HTERT RPE-1 (cell line): Measurements from ENCODE around the gene FAM107B.

Experiments
- in situ Hi-C: fragments of 300-500 bp; cut with MboI; formaldehyde crosslinking; loops from 4 replicates; pipeline ENCODE4 v1.14.3; 2020; ENCODE audit warnings: low sequenced_read_pairs

The FAM107B gene

GRCh38 chr10:14476641-14477407 lies 297.9 kb downstream of the FAM107B start:
- in situ Hi-C loops, result no loop called here

- in situ Hi-C loops, result no loop called here
Measured at GRCh38 chr10:14476006-14476405, 298.7 kb downstream of the FAM107B start.

- in situ Hi-C loops, result no loop called here
Measured at GRCh38 chr10:14474656-14475055, 300.0 kb downstream of the FAM107B start.

GRCh38 chr10:14470920-14471319 lies 303.8 kb downstream of the FAM107B start:
- in situ Hi-C loops, result no loop called here

GRCh38 chr10:14468726-14469125 lies 306.0 kb downstream of the FAM107B start:
- in situ Hi-C loops, result no loop called here
